DOHH2 (cell line): Measurements from ENCODE around the gene SMAD3.

Experiments
- H3F3A ChIP-seq: fragments of 200-600 bp; sonication (generic), shearing (Covaris generic); 2 replicates; pipeline ENCODE4 v1.6.0; 2016; ENCODE audit warnings: antibody characterized with exemption, mild to moderate bottlenecking; ENCODE audit not compliant: control insufficient read depth, insufficient read depth
- H3K27ac ChIP-seq: fragments of 200-600 bp; sonication (generic); 2 replicates; pipeline ENCODE4 v1.5.1; 2014; ENCODE audit warnings: low read depth, mild to moderate bottlenecking, low read length, moderate library complexity
- H3K27me3 ChIP-seq: fragments of 200-600 bp; sonication (generic); 2 replicates; pipeline ENCODE4 v1.6.1; 2014; ENCODE audit warnings: mild to moderate bottlenecking, low read length, mixed read lengths; ENCODE audit not compliant: control insufficient read depth
- H3K36me3 ChIP-seq: fragments of 200-600 bp; sonication (generic); 2 replicates; pipeline ENCODE4 v1.6.1; 2014; ENCODE audit warnings: mild to moderate bottlenecking, low read length, moderate library complexity, mixed read lengths; ENCODE audit not compliant: control insufficient read depth
- H3K4me1 ChIP-seq: fragments of 200-600 bp; sonication (generic); 2 replicates; pipeline ENCODE4 v1.6.1; 2014; ENCODE audit warnings: mild to moderate bottlenecking, low read length, mixed read lengths; ENCODE audit not compliant: control insufficient read depth
- H3K4me2 ChIP-seq: fragments of 200-600 bp; sonication (generic); 2 replicates; pipeline ENCODE4 v1.6.0; 2014; ENCODE audit warnings: mild to moderate bottlenecking, low read length, moderate library complexity
- H3K4me3 ChIP-seq: fragments of 200-600 bp; sonication (generic); 2 replicates; pipeline ENCODE4 v1.5.1; 2014; ENCODE audit warnings: mild to moderate bottlenecking, low read length, mixed read lengths
- H3K79me2 ChIP-seq: fragments of 200-600 bp; sonication (generic); 2 replicates; pipeline ENCODE4 v1.6.1; 2014; ENCODE audit warnings: mild to moderate bottlenecking, low read length, mixed read lengths; ENCODE audit not compliant: control insufficient read depth
- H3K9me2 ChIP-seq: fragments of 200-600 bp; sonication (generic); replicated peaks from 2 replicates; pipeline ENCODE4 v1.6.1; 2014; ENCODE audit warnings: mild to moderate bottlenecking, low read length, mixed read lengths; ENCODE audit not compliant: control insufficient read depth
- H3K9me3 ChIP-seq: fragments of 200-600 bp; sonication (generic); 2 replicates; pipeline ENCODE4 v1.6.1; 2014; ENCODE audit warnings: antibody characterized with exemption, low read length, mixed read lengths; ENCODE audit not compliant: control insufficient read depth, insufficient read depth
- H4K20me1 ChIP-seq: fragments of 200-600 bp; sonication (generic); 2 replicates; pipeline ENCODE4 v1.6.0; 2014; ENCODE audit warnings: low read depth, mild to moderate bottlenecking, antibody characterized with exemption, low read length, moderate library complexity; ENCODE audit not compliant: control insufficient read depth, insufficient read depth
- CTCF ChIP-seq: fragments of 200-600 bp; sonication (generic); IDR thresholded peaks from one replicate; pipeline ENCODE4 v1.5.1; 2014; ENCODE audit warnings: antibody characterized with exemption, mild to moderate bottlenecking, low read depth, low read length; ENCODE audit not compliant: poor library complexity, severe bottlenecking
- EZH2phosphoT487 ChIP-seq: fragments of 200-600 bp; sonication (generic); IDR thresholded peaks from 2 replicates; pipeline ENCODE4 v1.6.1; 2017; ENCODE audit warnings: borderline replicate concordance, mild to moderate bottlenecking, antibody characterized with exemption, low read length, moderate library complexity, mixed read lengths

SMAD3 gene

GRCh38 chr15:67067930-67068551, 2.6 kb downstream of the SMAD3 start:
- Histone ChIP-seq H3K4me2 (peak overlapping the region; percentile 90), H3K79me2 (peaks cover 60% of the 10 kb centered on the region), H4K20me1 (peaks cover 35% of the 10 kb centered on the region), H3K27ac (no peak overlapping the region), H3K27me3 (peaks cover 5% of the 10 kb centered on the region; the same call in 1 of the 2 replicates), H3K36me3 (peaks cover 24% of the 10 kb centered on the region), H3F3A (peaks cover 10% of the 10 kb centered on the region; the same call in 1 of the 2 replicates), H3K4me1 (peaks cover 38% of the 10 kb centered on the region), H3K4me3 (peak overlapping the region; percentile 95), H3K9me3 (no peaks in the 10 kb centered on the region), H3K9me2 (no peaks in the 10 kb centered on the region)
- TF ChIP-seq CTCF (no peak), EZH2phosphoT487 (no peak)

GRCh38 chr15:67068710-67069400, 3.5 kb downstream of the SMAD3 start:
- Histone ChIP-seq H4K20me1 (peaks cover 35% of the 10 kb centered on the region), H3K4me1 (peaks cover 46% of the 10 kb centered on the region)
- no peak for TF ChIP-seq CTCF
- TF ChIP-seq EZH2phosphoT487 = no peak

GRCh38 chr15:67070150-67070549, 4.7 kb downstream of the SMAD3 start:
- Histone ChIP-seq H3K4me1 (peaks cover 53% of the 10 kb centered on the region), H3K27ac (no peak overlapping the region), H3F3A (peaks cover 13% of the 10 kb centered on the region; the same call in 1 of the 2 replicates), H3K27me3 (no peaks in the 10 kb centered on the region), H3K4me2 (no peak overlapping the region), H3K4me3 (no peak overlapping the region), H3K79me2 (peaks cover 75% of the 10 kb centered on the region), H3K36me3 (peaks cover 24% of the 10 kb centered on the region), H3K9me2 (no peaks in the 10 kb centered on the region), H3K9me3 (no peaks in the 10 kb centered on the region), H4K20me1 (peaks cover 35% of the 10 kb centered on the region)
- TF ChIP-seq CTCF (no peak), EZH2phosphoT487 (no peak)

More at GRCh38 chr15:67068710-67069400, 3.5 kb downstream of the SMAD3 start:
- Histone ChIP-seq H3K27ac (no peak overlapping the region), H3K9me3 (no peaks in the 10 kb centered on the region), H3K79me2 (peaks cover 63% of the 10 kb centered on the region), H3F3A (peaks cover 10% of the 10 kb centered on the region; the same call in 1 of the 2 replicates), H3K36me3 (peaks cover 24% of the 10 kb centered on the region), H3K4me3 (no peak overlapping the region), H3K27me3 (no peaks in the 10 kb centered on the region; the same call in 1 of the 2 replicates), H3K9me2 (no peaks in the 10 kb centered on the region), H3K4me2 (peak overlapping the region; percentile 90)
